ENCODE data around the gene PEPD. TPM values are rescaled to one million over a fixed set of nuclear protein-coding genes. Genes with fewer than 3 reads are reported as not detected.

The PEPD gene
- total and polyA plus RNA-seq, 2 of the 4 experiments (the other 2 are of a cell fraction) = 36.7 to 88.4 TPM

- H2BK20ac ChIP-seq (ENCODE audit: low read depth, low read length) = no peak overlapping the region
- H3K9ac ChIP-seq (ENCODE audit: low read depth, low read length) = no peak overlapping the region
- H2BK15ac ChIP-seq (ENCODE audit: low read depth, low read length) = no peak overlapping the region
- DNase-seq (peak; percentile 87), ATAC-seq (ENCODE audit: low read depth) (no peak)
- WGBS, 2 experiments (ENCODE audit: extremely low coverage in 2 of 2, insufficient read length in 1 of 2) = no CpG with 5 or more reads among the region's 2 CpGs
- peaks cover 73% of the 10 kb centered on the region for H4K20me1 ChIP-seq (ENCODE audit: insufficient read depth, low read length)
- peak overlapping the region; percentile 61; the same call in 1 of the 2 replicates for H3K14ac ChIP-seq (replicated peaks; ENCODE audit: low read depth, low read length)
- H3K4ac ChIP-seq (ENCODE audit: low read depth, low read length) = no peak overlapping the region
- intact Hi-C loops (cut with micrococcal nuclease) = no loop called here
- H3K9me1 ChIP-seq (ENCODE audit: insufficient read depth, low read length) = peaks cover 33% of the 10 kb centered on the region
- H2AFZ ChIP-seq (replicated peaks; ENCODE audit: low read length, poor library complexity) = no peak overlapping the region
- CTCF ChIA-PET = no interaction called here
- no peak overlapping the region for H2BK5ac ChIP-seq (ENCODE audit: low read depth, low read length, poor library complexity, severe bottlenecking)
- H2AK5ac ChIP-seq (ENCODE audit: low read depth, low read length) = no peak overlapping the region
- dilution Hi-C loops (cut with HindIII; ENCODE audit: low sequenced_read_pairs, unreplicated experiment) = no loop called here
- in situ Hi-C loops (cut with MboI; ENCODE audit: low sequenced_read_pairs) = no loop called here
- H2AK9ac ChIP-seq (replicated peaks; ENCODE audit: low read depth, low read length, poor library complexity) = peak overlapping the region; percentile 31
- peaks cover 10% of the 10 kb centered on the region for H3K36me3 ChIP-seq (ENCODE audit: control insufficient read depth, insufficient read depth, low read length)
- H3K27ac ChIP-seq (ENCODE audit: insufficient read depth, low read length) = no peak overlapping the region
- H3K4me2 ChIP-seq (ENCODE audit: low read depth, low read length) = no peak overlapping the region
- POLR2A ChIA-PET (ENCODE audit: unreplicated experiment) = no interaction called here
- H4K8ac ChIP-seq (ENCODE audit: low read depth in 2 of 2, low read length in 2 of 2) = no peak overlapping the region
- no peak overlapping the region for H3K56ac ChIP-seq (ENCODE audit: extremely low read depth, insufficient read depth, low read length)
- H2BK120ac ChIP-seq (ENCODE audit: low read depth, low read length) = no peak overlapping the region
- peaks cover 8% of the 10 kb centered on the region for H3K4me1 ChIP-seq (ENCODE audit: control insufficient read depth, insufficient read depth, low read length)
- peaks cover 22 to 62% of the 10 kb centered on the region in 2 experiments for H3K79me1 ChIP-seq (ENCODE audit: low read depth in 1 of 2, low read length in 2 of 2)
- H3K18ac ChIP-seq (ENCODE audit: low read depth, low read length) = no peak overlapping the region
- TF ChIP-seq CHD1 (IDR thresholded peaks at IDR 0.05; ENCODE audit: low read depth, low read length) (0 out of 2 replicates have a peak, but pooled peaks have one; percentile 18), POLR2A (IDR thresholded peaks at IDR 0.05; ENCODE audit: low read depth, low read length) (0 out of 2 replicates have a peak, but pooled peaks have one; percentile 34), FOS (IDR thresholded peaks at IDR 0.05; ENCODE audit: low read depth, low read length) (peak; percentile 29; the same call in 1 of the 2 replicates)
- TF ChIP-seq, protein P1, sequence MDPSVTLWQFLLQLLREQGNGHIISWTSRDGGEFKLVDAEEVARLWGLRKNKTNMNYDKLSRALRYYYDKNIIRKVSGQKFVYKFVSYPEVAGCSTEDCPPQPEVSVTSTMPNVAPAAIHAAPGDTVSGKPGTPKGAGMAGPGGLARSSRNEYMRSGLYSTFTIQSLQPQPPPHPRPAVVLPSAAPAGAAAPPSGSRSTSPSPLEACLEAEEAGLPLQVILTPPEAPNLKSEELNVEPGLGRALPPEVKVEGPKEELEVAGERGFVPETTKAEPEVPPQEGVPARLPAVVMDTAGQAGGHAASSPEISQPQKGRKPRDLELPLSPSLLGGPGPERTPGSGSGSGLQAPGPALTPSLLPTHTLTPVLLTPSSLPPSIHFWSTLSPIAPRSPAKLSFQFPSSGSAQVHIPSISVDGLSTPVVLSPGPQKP (IDR thresholded peaks at IDR 0.05; ENCODE audit: borderline replicate concordance, low read depth, low read length) = no peak
- no peak overlapping the region for H4K91ac ChIP-seq (ENCODE audit: insufficient read depth, low read depth, low read length)
- no peak overlapping the region for H3K23ac ChIP-seq (ENCODE audit: low read depth, low read length)
- no peak overlapping the region for H3K4me3 ChIP-seq (ENCODE audit: insufficient read depth, low read depth, low read length)
- H3K9me3 ChIP-seq (ENCODE audit: control insufficient read depth, insufficient read depth, low read length) = no peaks in the 10 kb centered on the region
- no TSS peak for BruUV-seq (replicated peaks)
- H4K5ac ChIP-seq (ENCODE audit: low read depth, low read length) = no peak overlapping the region
- H3K27me3 ChIP-seq (ENCODE audit: control insufficient read depth, insufficient read depth, low read length) = no peaks in the 10 kb centered on the region
These were observed 145.2 kb downstream of the PEPD start for GRCh38 chr19:33376423-33376822.
